Fibroblast of pulmonary artery (primary cell): ENCODE measurements around the gene CTSD.
A peak's percentile ranks its signal among the peaks of the same experiment; 100 is the strongest.

Source experiments
- DNase-seq: peaks from one replicate; pipeline ENCODE4 v3.0.0-alpha.2; 2010; ENCODE audit warnings: low read depth
- H3K4me3 ChIP-seq: replicated peaks from 2 replicates; pipeline ENCODE4 v1.5.1; 2011; ENCODE audit warnings: low read depth, mild to moderate bottlenecking, control low read depth, low read length, moderate library complexity
- CTCF ChIP-seq: IDR thresholded peaks from 2 replicates; pipeline ENCODE4 v1.5.1; 2011; ENCODE audit warnings: mild to moderate bottlenecking, control low read depth, low read length, inconsistent platforms; ENCODE audit errors: missing control alignments

The CTSD gene

GRCh38 chr11:1717745-1718144, 46.0 kb downstream of the CTSD start:
- TF ChIP-seq CTCF, result no peak
- DNase-seq, result no peak
- H3K4me3 ChIP-seq, result no peak overlapping the region

- TF ChIP-seq CTCF, result no peak
- H3K4me3 ChIP-seq, result no peak overlapping the region
- no peak for DNase-seq
Measured at GRCh38 chr11:1714908-1715885, 48.5 kb downstream of the CTSD start.

GRCh38 chr11:1708716-1709115, 55.0 kb downstream of the CTSD start:
- H3K4me3 ChIP-seq, result no peak overlapping the region
- no peak for DNase-seq
- no peak for TF ChIP-seq CTCF

- TF ChIP-seq CTCF, result no peak
- H3K4me3 ChIP-seq, result no peak overlapping the region
- DNase-seq, result peak; percentile 6
Measured at GRCh38 chr11:1707751-1708150, 56.0 kb downstream of the CTSD start.

- TF ChIP-seq CTCF, result peak; percentile 10
- no peak overlapping the region for H3K4me3 ChIP-seq
- no peak for DNase-seq
Measured at GRCh38 chr11:1706634-1707400, 56.9 kb downstream of the CTSD start.

GRCh38 chr11:1705126-1706052, 58.3 kb downstream of the CTSD start:
- no peak for TF ChIP-seq CTCF
- DNase-seq, result no peak
- no peak overlapping the region for H3K4me3 ChIP-seq
